Activated effector memory CD4-positive, alpha-beta T cell treated with anti-CD3 and anti-CD28 coated beads, Interleukin-2, amount 50 U/mL, for 16 hours (primary cell): Measurements from ENCODE around the gene TRAF3.
A peak's percentile ranks its signal among the peaks of the same experiment; 100 is the strongest.

ENCODE experiments used
- DNase-seq: peaks from one replicate; pipeline ENCODE4 v3.0.0-alpha.2; 2020

TRAF3 gene

GRCh38 chr14:102910442-102910841 is 133.2 kb downstream of the TRAF3 start:
- DNase-seq = peak; percentile 33

GRCh38 chr14:102911541-102911951 is 134.3 kb downstream of the TRAF3 start:
- peak; percentile 58 for DNase-seq

- peak; percentile 47 for DNase-seq
Observed at GRCh38 chr14:102911991-102912761, 134.9 kb downstream of the TRAF3 start.

- peak; percentile 57 for DNase-seq
Observed at GRCh38 chr14:102913341-102914211, 136.3 kb downstream of the TRAF3 start.

GRCh38 chr14:102914474-102915291 is 137.4 kb downstream of the TRAF3 start:
- DNase-seq = peak; percentile 61

GRCh38 chr14:102915292-102916110 is 138.3 kb downstream of the TRAF3 start:
- no peak for DNase-seq

GRCh38 chr14:102916347-102917055 is 139.3 kb downstream of the TRAF3 start:
- DNase-seq = no peak

- DNase-seq = no peak
Observed at GRCh38 chr14:102917056-102917385, 139.8 kb downstream of the TRAF3 start.

- peak; percentile 84 for DNase-seq
Observed at GRCh38 chr14:102917469-102918211, 140.4 kb downstream of the TRAF3 start.

- no peak for DNase-seq
Observed at GRCh38 chr14:102918438-102918837, 141.2 kb downstream of the TRAF3 start.

- DNase-seq = no peak
Observed at GRCh38 chr14:102920273-102920997, 143.2 kb downstream of the TRAF3 start.

GRCh38 chr14:102920998-102921304 is 143.7 kb downstream of the TRAF3 start:
- DNase-seq = no peak

GRCh38 chr14:102922490-102923200 is 145.4 kb downstream of the TRAF3 start, which contains the start of gene AMN:
TSS of gene AMN (plus strand) at chr14:102922663. CDS start at chr14:102922689, 26 bp downstream.
- no peak for DNase-seq

GRCh38 chr14:102923201-102923924 is 146.1 kb downstream of the TRAF3 start:
- DNase-seq = no peak

- DNase-seq = no peak
Observed at GRCh38 chr14:102923925-102924486, 146.8 kb downstream of the TRAF3 start.

GRCh38 chr14:102924632-102925588 is 147.7 kb downstream of the TRAF3 start:
- no peak for DNase-seq

- DNase-seq = no peak
Observed at GRCh38 chr14:102925646-102926045, 148.4 kb downstream of the TRAF3 start.
